ENCODE measurements around the gene PLRG1.

GRCh38 chr4:154490583-154491340 lies 59.4 kb downstream of the PLRG1 start:
- TF ChIP-seq, protein P1, sequence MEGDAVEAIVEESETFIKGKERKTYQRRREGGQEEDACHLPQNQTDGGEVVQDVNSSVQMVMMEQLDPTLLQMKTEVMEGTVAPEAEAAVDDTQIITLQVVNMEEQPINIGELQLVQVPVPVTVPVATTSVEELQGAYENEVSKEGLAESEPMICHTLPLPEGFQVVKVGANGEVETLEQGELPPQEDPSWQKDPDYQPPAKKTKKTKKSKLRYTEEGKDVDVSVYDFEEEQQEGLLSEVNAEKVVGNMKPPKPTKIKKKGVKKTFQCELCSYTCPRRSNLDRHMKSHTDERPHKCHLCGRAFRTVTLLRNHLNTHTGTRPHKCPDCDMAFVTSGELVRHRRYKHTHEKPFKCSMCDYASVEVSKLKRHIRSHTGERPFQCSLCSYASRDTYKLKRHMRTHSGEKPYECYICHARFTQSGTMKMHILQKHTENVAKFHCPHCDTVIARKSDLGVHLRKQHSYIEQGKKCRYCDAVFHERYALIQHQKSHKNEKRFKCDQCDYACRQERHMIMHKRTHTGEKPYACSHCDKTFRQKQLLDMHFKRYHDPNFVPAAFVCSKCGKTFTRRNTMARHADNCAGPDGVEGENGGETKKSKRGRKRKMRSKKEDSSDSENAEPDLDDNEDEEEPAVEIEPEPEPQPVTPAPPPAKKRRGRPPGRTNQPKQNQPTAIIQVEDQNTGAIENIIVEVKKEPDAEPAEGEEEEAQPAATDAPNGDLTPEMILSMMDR (IDR thresholded peaks at IDR 0.05): no peak
- TF ChIP-seq POLR2A (IDR thresholded peaks at IDR 0.05) (no peak), EP300 (IDR thresholded peaks at IDR 0.05) (no peak)
